NCI-H748 (cell line): ENCODE data around the gene GSE1.
A peak's percentile ranks its signal among the peaks of the same experiment; 100 is the strongest.

Experiments
- DNase-seq: peaks from one replicate; lab custom pipeline; 2025; ENCODE audit not compliant: unreplicated experiment; lab: John Stamatoyannopoulos, UW

GSE1 gene

DNA sequence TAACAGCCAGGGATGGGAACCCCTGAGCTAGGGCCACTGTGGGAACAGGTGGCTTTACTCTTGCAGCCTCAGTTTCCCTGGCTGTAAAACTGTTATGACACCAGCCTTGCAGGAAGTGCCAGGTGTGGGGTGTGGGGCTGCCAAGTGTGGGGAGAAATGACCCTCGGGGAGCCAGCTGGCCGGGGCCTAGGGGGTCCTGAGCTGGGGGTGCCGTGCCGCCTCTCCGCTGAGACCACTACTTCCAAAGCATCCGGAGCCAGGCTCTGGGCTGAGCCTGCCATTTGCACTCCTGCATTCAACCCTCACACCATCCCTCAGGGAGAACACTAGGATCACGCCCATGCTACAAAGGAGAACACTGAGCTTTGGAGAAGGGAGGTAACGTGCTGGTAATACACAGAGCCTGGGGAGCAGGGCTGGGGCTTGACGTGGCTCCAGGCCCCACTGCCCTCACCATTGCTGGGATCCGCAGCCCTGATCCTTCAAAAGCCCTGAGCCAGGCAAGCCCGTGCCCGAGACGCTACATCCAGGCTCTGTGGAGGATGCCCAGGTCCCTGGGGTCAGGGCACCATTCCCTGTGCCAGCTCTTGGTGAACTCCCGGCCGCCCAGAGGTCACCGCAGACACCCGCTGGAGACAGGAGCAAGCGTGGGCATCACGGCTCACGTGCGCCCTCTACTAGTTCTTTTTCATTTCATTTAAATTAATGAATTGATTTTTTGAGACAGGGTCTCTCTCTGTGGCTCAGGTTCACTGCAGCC, 104.5 kb downstream of the GSE1 start:
- DNase-seq, result peak; percentile 78

DNA sequence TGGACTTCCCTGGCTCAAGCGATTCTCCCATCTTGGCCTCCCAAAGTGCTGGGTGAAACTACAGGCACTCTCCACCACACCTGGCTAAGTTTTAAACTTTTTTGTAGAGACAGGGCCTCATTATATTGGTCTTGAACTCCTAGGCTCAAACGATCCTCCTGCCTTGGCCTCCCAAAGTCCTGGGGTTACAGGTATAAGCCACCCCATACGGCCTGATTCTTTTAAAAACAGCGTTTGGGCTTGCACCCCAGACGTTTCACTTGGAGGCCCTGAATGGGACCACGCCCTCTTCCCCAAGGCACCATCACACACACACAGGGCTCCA, 105.0 kb downstream of the GSE1 start:
- no peak for DNase-seq

DNA sequence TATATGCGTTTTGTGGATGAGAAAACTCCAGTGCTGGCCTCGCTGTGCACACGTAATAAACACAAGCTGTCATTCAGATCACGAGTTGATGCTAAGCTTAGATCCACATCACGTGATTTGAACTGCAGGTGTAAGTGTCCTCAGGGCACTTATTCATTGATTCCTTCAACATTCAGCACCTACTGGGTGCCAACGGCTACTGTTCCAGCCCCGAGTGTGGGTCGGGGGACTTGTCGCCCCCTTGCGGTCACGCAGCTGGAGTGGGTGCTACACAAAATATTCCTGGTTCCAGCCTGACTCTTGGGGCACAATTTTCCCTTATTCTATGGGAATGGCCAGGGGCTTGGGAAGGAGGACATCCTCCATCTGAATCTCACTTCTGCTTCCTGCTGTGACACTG, 105.6 kb downstream of the GSE1 start:
- peak; percentile 32 for DNase-seq

GRCh38 chr16:85719605-85720301, 106.6 kb downstream of the GSE1 start:
- no peak for DNase-seq

GRCh38 chr16:85720302-85720637, 107.1 kb downstream of the GSE1 start:
- DNase-seq, result no peak

DNA sequence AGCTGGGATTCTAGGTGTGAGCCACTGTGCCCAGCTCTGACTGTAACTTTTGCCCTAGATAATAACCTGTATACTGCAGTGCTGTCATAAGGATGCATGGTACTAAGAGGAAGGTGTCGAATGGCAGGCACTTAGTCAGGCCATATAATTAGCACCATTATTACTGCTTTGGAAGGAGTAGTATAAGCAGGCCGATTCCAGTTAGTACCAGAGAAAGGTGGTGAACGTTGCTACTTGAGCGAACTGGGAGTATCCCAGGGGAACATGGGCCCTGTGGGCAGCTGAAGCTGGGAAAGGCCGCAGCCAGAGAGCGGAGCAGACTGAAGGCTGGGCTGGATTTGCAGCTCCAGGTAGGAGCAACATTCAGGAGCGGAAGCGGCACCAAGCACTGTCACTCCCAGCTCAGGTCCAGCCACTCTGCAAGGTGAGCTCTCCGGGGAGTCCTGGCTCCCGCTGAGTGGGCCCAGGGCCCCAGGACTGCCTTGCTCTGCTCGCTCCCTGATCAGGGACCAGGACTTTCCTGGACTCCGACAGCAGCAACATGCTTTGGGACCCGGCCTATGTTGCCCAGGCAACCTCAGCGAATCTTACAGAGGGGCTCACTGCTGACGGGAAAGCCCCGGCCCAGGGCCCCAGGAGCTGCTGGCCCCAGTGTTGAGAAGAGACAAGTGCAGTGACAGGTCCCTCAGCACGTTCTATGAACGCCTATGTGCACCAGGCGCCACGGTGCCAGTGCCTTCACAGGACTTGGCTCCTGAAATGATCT, 109.2 kb downstream of the GSE1 start:
- DNase-seq, result peak; percentile 33

DNA sequence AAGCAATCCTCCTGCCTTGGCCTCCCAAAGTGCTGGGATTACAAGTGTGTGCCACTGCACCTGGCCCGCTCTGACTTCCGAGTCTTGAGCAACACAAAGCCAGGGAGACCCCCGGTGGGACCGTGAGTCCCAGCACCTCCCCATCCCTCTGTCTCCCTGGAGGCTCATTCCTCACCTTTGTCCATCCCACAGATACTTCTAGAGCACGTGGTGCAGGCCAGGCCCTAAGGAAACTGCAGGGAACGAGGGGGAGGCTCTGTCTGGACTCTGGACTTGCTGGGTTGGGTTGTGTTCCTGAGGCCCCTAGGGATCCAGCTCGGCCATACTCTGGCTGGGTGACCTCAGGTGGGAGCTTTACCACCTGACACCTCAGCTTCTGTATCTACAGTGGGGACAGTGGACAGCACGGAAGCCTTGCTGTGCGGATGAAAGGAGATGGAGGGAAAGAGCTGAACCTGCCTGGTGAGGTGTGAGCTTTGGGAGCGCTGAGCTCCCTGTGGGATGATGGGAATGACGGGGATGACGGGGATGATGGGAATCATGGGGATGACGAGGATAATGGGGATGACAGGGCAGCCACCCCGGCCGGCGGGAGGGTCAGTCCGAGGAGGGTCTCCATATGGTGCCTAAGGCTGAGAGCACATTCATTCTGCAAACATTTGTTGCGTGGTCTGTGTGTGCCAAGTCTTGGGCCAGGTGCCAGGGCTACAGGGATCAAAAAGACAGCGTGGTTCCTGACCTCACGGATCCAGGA, 111.2 kb downstream of the GSE1 start:
- DNase-seq, result no peak

- no peak for DNase-seq
These were observed 111.8 kb downstream of the GSE1 start for GRCh38 chr16:85724936-85725335.
